Gastroesophageal sphincter (tissue), 4 donors: ENCODE results near the gene CYP2J2. TPM values are rescaled to one million over a fixed set of nuclear protein-coding genes. Genes with fewer than 3 reads are reported as not detected.

ENCODE experiments used
- ATAC-seq: fragments of 150-250 bp; one replicate; pipeline ENCODE4 v1.9.1; 2016; ENCODE audit warnings: mild to moderate bottlenecking, moderate library complexity
- H3K27ac ChIP-seq, 4 donors: fragments of 200-600 bp; sonication (generic) in 3 of 4; 1 replicate in 3 of 4; 2 replicates in 1 of 4; pipeline ENCODE4 v1.5.1; 2016 to 2019
- H3K27me3 ChIP-seq: fragments of 200-600 bp; sonication (generic); one replicate; pipeline ENCODE4 v1.5.1; 2019
- H3K36me3 ChIP-seq, 2 donors: fragments of 200-600 bp; sonication (generic); one replicate each; pipeline ENCODE4 v1.5.1; 2019; ENCODE audit warnings: control low read depth in 1 of 2
- H3K4me1 ChIP-seq, 3 donors: fragments of 200-600 bp; sonication (generic); 1 replicate in 2 of 3; 2 replicates in 1 of 3; pipeline ENCODE4 v1.5.1; 2016 to 2019; ENCODE audit warnings: control low read depth in 2 of 3
- H3K4me3 ChIP-seq, 2 donors: fragments of 200-600 bp; sonication (generic); one replicate each; pipeline ENCODE4 v1.5.1; 2019; ENCODE audit warnings: mild to moderate bottlenecking in 1 of 2, moderate library complexity in 1 of 2
- H3K9me3 ChIP-seq, 3 donors: fragments of 200-600 bp; sonication (generic); one replicate each; pipeline ENCODE4 v1.5.1; 2017 to 2019; ENCODE audit warnings: control low read depth in 2 of 3
- EP300 ChIP-seq: sonication (generic); formaldehyde crosslinking; IDR thresholded peaks from one replicate; pipeline ENCODE4 v1.6.1; 2017; ENCODE audit warnings: antibody characterized with exemption, mild to moderate bottlenecking
- POLR2A ChIP-seq, 2 donors: fragments of 450-650 bp; IDR thresholded peaks; one replicate each; pipeline ENCODE4 v1.6.1; 2017; ENCODE audit warnings: antibody characterized with exemption in 2 of 2, mild to moderate bottlenecking in 2 of 2, moderate library complexity in 1 of 2
- POLR2AphosphoS5 ChIP-seq: sonication (generic); formaldehyde crosslinking; IDR thresholded peaks from one replicate; pipeline ENCODE4 v1.6.1; 2017; ENCODE audit warnings: antibody characterized with exemption
- WGBS, 2 donors: methylation state at CpG; one replicate each; pipeline ENCODE4 v1.1.5; 2018; ENCODE audit warnings: low coverage in 1 of 2; 5-methylcytosine and 5-hydroxymethylcytosine counted together
- total RNA-seq, 4 donors: library from RNA; depleted of rRNA; stranded (reverse); fragments of >200 nt; gene quantifications; one replicate each; pipeline ENCODE4 v1.1.0, GENCODE V29; 2016
- TF ChIP-seq, protein P1 (sequence below), 4 experiments: fragments of 200-600 bp in 2 of 4; fragments of 450-650 bp in 2 of 4; sonication (generic) in 1 of 4; IDR thresholded peaks; one replicate each; pipeline ENCODE4 v1.5.1; 2017 to 2019; ENCODE audit warnings: antibody characterized with exemption in 4 of 4, mild to moderate bottlenecking in 2 of 4, moderate library complexity in 2 of 4

The CYP2J2 gene
- total RNA-seq, 4 donors from 2014 or later = 0.31 to 3.9 (median 0.35) TPM; not detected in 1

DNA sequence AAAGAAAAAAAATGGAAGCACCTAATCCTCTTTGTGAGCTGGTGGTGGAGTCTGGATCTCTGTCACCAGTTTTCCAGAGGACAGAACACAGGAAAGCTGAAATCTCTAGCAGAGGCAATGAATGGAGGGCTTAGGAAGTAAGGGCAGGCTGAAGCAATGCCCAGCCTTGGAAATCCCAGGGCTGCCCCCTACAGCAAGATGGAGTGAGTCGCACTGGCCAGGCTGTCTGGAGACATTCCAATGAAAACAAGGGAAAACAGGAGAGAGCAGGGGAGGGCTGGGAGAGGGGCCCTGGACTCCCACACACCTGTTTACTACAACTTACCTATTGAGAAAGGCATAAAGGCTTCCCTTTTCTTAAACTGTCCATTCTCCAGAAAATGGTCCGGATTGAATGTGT, 25.9 kb downstream of the CYP2J2 start:
- Histone ChIP-seq H3K9me3 (no peaks in the 10 kb centered on the region), H3K4me3 (no peak overlapping the region), H3K27ac (no peak overlapping the region), H3K27me3 (peaks cover 9% of the 10 kb centered on the region), H3K36me3 (no peaks in the 10 kb centered on the region), H3K4me1 (no peaks in the 10 kb centered on the region)
- no peak for ATAC-seq
- no peak for TF ChIP-seq EP300
- TF ChIP-seq POLR2A (IDR thresholded peaks at IDR 0.05) = no peak
- TF ChIP-seq POLR2AphosphoS5 = no peak
- TF ChIP-seq, protein P1, sequence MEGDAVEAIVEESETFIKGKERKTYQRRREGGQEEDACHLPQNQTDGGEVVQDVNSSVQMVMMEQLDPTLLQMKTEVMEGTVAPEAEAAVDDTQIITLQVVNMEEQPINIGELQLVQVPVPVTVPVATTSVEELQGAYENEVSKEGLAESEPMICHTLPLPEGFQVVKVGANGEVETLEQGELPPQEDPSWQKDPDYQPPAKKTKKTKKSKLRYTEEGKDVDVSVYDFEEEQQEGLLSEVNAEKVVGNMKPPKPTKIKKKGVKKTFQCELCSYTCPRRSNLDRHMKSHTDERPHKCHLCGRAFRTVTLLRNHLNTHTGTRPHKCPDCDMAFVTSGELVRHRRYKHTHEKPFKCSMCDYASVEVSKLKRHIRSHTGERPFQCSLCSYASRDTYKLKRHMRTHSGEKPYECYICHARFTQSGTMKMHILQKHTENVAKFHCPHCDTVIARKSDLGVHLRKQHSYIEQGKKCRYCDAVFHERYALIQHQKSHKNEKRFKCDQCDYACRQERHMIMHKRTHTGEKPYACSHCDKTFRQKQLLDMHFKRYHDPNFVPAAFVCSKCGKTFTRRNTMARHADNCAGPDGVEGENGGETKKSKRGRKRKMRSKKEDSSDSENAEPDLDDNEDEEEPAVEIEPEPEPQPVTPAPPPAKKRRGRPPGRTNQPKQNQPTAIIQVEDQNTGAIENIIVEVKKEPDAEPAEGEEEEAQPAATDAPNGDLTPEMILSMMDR (IDR thresholded peaks at IDR 0.05) = no peak
- 75 to 100% methylated on average over 1 of the region's 2 CpGs for WGBS, 2 donors

DNA sequence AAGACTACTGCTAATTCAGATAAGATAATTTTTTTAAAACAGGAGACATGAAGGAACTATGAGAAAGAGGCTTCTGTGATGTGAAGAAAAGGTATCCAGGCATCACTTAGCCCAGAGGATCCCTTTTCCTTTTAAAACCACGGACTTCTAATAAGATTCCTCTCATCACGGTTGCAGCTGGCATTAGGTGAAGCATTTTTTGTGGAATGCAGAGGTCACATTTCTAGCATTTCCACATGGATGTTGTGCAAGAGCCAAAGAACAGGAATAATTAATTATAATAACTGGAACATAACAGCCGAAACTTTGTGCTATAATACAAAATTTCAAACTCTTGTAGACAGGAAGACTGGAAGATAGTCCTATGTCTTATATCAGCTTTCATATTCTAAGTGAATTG, 27.6 kb downstream of the CYP2J2 start:
- H3K9me3 ChIP-seq = no peaks in the 10 kb centered on the region
- no peak for TF ChIP-seq EP300
- peaks cover 9% of the 10 kb centered on the region for H3K27me3 ChIP-seq
- H3K4me1 ChIP-seq = no peaks in the 10 kb centered on the region
- no peak for ATAC-seq
- WGBS, 2 donors = 30 to 38% methylated on average over 3 of the region's 3 CpGs
- no peak overlapping the region for H3K27ac ChIP-seq
- no peaks in the 10 kb centered on the region for H3K36me3 ChIP-seq
- H3K4me3 ChIP-seq = no peak overlapping the region

DNA sequence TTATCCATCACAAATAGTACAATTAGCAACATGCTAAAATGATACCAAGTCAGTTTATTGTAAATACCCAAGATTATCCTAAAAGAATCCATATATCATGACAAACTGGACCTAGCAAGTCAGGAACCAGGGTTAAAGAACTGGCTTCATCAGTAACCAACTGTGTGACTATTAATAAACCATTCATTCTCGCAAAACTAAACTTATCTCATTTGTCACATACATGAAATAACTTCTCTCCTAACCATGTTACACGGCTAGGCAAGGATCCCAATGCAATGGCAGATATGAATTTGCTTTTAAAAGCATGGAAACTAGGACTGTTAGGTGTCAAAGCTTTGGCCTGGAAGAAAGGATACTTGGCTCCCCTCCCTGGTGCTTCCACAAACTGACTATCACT, 29.4 kb downstream of the CYP2J2 start:
- H3K27me3 ChIP-seq = no peaks in the 10 kb centered on the region
- no peak for ATAC-seq
- H3K4me3 ChIP-seq = no peak overlapping the region
- TF ChIP-seq POLR2AphosphoS5 = no peak
- TF ChIP-seq POLR2A (IDR thresholded peaks at IDR 0.05) = no peak
- TF ChIP-seq, protein P1 (IDR thresholded peaks at IDR 0.05) = no peak
- no peak for TF ChIP-seq EP300
- H3K4me1 ChIP-seq = no peaks in the 10 kb centered on the region
- H3K9me3 ChIP-seq = no peaks in the 10 kb centered on the region
- 33 to 51% methylated on average over 2 of the region's 2 CpGs for WGBS, 2 donors
- no peak overlapping the region for H3K27ac ChIP-seq
- no peaks in the 10 kb centered on the region for H3K36me3 ChIP-seq

DNA sequence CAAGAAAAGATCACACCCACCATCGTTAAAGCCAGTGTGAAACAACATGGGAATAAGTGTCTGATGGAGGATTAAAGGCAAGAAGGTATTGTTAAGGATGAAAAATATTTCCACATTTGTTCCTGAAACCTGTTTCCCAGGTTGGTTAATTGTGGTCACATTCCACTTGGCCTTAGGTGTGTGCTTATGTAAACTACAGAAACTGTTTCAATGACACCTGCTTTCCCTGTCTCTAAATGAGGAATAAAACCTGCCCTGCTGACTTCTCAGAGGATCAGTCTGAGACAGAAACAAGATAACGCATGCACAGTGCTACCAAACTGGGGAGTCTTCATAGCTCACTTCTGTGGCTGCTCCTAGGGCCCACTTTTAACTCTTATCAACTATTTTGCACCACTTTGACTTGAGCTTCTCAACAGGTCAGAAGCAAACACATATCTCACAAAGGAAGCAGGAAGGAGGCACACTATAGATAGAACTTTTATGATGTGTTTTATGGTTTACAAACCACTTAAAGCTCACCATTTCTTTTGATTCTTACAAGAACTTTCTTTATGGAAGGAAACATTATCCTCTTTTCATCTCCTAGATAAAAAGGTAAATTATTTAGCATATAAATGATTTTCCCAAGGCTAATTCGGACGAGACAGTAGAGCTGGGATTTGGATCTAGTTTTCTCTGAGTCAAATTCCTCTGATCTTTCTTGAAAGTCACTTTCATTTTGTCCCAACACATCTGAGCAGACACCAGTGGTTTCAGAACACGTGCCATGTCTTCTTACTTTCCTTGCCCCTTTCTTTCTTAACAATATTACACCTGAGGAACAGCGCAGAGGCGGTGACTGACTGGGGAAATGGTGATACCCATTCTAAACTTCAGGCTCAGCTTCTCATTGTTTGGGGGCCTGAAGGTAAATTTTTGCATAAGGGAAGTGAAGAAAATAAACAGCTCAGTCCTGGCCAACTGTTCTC, 33.4 kb downstream of the CYP2J2 start:
- no peaks in the 10 kb centered on the region for H3K9me3 ChIP-seq
- H3K4me1 ChIP-seq = no peaks in the 10 kb centered on the region
- TF ChIP-seq, protein P1 (IDR thresholded peaks at IDR 0.05) = no peak
- TF ChIP-seq POLR2A (IDR thresholded peaks at IDR 0.05) (no peak), POLR2AphosphoS5 (no peak), EP300 (no peak)
- H3K27ac ChIP-seq = no peak overlapping the region
- WGBS, 2 donors = 89 to 90% methylated on average over 4 to 7 of the region's 7 CpGs
- no peaks in the 10 kb centered on the region for H3K27me3 ChIP-seq
- ATAC-seq = no peak
- H3K36me3 ChIP-seq = no peaks in the 10 kb centered on the region
- no peak overlapping the region for H3K4me3 ChIP-seq

DNA sequence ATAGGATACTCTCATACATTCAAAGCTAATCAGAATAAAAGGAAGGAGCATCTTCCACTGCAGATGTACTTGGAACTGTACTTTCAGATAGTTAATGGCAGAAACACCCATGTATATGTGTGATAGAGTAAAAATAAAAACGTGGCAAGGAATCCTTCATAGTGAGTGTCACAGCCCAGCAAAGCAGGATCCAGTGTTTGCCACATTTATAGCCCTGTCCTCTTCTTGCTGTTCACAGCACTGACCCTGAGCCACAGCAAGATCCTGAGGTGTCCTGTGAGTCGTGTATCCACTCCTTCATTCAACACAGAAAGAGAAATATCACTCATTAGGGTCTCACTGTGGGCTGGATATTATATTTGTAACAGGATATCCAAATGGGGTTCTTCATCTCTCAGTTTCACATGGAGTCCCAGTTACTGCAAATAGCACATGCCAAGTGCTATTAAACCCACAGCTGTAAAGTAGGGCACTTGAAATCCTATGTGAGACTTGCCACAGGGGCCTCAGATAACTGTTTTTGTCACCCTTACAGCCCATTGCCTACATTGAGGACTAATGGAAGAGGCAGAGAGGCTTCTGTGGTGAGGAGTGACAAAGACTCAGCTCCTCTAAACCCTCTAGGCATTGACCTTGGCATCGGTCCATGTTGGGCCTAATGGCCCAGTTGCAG, 41.3 kb downstream of the CYP2J2 start:
- TF ChIP-seq, protein P1 (IDR thresholded peaks at IDR 0.05) = no peak
- TF ChIP-seq POLR2A (IDR thresholded peaks at IDR 0.05) = no peak
- TF ChIP-seq POLR2AphosphoS5 = no peak
- no peak for TF ChIP-seq EP300
- Histone ChIP-seq H3K27me3 (peaks cover 7% of the 10 kb centered on the region), H3K4me1 (no peaks in the 10 kb centered on the region), H3K9me3 (no peaks in the 10 kb centered on the region), H3K27ac (no peak overlapping the region), H3K36me3 (no peaks in the 10 kb centered on the region), H3K4me3 (no peak overlapping the region)
- no peak for ATAC-seq
- 41 to 72% methylated on average over 2 of the region's 3 CpGs for WGBS, 2 donors
